IPS-18c (cell line): ENCODE measurements around the gene ALX3.

Source experiments
- H3K4me3 ChIP-seq: 2 replicates; pipeline ENCODE4 v1.7.0; 2013; ENCODE audit warnings: low read depth, mild to moderate bottlenecking, low read length, moderate library complexity; ENCODE audit not compliant: insufficient read depth
- H3K9me3 ChIP-seq: one replicate; pipeline ENCODE4 v1.6.1; 2013; ENCODE audit warnings: mild to moderate bottlenecking, low read length, moderate library complexity; ENCODE audit not compliant: control insufficient read depth, insufficient read depth

The ALX3 gene

DNA sequence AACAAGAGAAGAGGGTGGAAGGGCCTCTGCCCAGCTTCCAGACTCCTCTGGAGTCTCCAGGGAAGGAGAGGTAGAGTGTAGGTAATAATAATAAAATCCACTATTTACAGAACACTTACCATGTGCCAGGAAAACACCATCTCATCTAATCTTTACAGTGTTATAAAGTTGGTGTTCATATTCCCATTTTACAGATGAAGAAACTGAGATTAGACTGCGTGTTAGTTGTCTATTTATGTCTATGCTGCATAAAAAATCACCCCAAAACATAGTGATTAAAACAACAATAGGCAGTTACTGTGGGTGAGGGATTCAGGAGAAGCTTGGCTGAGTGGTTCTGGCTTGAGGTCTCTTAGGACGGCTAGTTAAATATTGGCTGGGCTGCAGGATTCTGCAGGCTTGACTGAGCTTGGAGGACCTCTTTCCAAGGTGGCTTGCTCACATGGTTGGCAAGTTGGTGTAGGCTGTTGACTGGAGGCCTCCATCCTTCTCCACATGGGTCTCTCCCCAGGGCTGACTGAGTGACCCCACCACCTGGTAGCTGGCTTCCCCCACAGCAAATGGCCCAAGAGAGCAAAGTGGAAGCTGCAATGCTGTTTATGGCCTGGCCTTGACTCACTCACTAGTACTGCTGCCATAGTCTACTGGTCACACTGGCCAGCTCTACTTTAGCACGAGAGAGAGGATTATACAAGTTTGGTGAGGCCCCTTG, 6.5 kb upstream of the ALX3 start:
- no peak overlapping the region for H3K4me3 ChIP-seq
- H3K9me3 ChIP-seq, result no peaks in the 10 kb centered on the region

DNA sequence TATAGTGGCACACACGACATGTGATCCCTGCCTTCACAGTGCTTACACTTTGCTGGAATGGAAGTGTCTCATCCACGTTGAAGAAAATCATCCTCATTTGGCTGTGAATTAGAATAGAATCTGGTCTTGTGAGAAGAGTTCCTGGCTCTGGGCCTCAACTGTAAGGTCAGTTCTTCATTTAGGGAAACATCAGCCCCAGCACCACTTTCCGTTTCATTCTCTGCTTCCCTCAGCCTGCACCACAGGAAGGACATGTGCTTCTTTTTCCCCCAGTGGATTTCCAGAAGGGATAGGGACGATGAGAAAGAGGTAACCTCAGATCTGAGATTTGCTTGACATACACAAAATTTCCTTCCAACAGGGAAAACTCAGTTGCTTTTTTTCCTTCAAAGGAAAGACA, 3.7 kb upstream of the ALX3 start:
- H3K4me3 ChIP-seq, result no peak overlapping the region

DNA sequence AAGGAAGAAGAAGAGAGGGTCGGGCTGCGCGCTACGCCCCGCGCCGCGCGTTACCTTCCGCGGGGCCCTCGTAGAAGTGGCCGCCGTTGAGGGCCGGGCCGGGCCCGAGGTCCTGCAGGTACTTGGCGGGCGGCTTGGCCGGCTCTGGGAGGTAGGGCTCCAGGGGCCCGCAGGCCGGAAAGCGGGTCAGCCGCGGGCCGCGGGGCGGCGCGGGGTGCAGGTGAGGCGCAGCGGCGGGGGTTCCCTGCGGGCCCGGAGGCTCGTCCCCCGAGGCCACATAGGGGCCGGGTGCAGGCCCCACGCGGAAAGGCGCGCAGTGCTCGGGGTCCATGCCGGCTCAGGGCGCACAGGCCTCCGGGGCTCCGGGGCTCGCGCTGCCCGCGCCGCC, 196 bp downstream of the ALX3 start:
- Histone ChIP-seq H3K9me3 (no peaks in the 10 kb centered on the region), H3K4me3 (peak overlapping the region; percentile 50)

More for the DNA sequence above, 3.7 kb upstream of the ALX3 start:
- H3K9me3 ChIP-seq, result no peaks in the 10 kb centered on the region

DNA sequence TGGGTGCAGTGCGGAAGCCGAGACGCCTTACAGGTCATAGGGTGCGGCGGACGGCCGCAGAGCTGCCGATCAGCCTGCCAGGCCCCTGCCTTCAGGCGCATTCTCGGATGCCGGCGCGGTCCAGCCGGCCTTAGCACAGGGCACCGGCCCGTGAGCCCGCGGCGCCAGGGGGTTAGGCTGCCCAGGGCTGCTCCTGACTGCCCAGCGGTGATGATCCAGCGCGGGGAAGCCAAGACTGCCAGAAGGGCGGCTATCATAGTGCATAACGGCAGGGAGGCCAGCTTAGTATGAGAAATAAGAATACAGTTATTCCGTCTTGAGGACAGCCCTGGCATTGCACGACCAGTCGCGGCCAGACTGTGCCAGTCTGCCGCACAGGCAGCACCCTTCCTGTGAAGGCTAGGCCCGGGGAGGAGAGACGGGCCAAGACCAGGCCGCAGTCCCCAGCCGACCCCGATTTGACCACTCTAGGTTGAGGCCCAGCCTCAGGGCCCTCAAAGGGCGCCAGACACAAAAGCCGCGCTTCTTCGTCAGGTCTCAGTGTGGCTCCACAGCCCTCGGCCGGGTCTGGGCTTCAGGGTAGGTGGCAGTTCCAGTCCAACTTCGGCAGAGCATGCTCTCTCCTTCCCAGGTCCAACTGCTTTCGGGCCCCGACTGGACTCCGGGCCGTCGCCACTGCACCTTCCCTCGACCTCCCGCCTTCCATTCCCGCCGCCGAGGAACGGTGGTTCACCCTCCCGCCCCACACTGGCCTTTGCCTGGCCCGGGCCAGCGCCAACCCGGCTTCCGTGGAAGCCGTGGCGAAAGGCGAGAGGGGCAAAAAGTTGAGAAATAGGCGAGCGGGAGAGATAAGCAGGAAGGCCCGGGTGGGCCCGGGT, 829 bp downstream of the ALX3 start:
- H3K4me3 ChIP-seq, result peak overlapping the region; percentile 50
- H3K9me3 ChIP-seq, result no peaks in the 10 kb centered on the region

DNA sequence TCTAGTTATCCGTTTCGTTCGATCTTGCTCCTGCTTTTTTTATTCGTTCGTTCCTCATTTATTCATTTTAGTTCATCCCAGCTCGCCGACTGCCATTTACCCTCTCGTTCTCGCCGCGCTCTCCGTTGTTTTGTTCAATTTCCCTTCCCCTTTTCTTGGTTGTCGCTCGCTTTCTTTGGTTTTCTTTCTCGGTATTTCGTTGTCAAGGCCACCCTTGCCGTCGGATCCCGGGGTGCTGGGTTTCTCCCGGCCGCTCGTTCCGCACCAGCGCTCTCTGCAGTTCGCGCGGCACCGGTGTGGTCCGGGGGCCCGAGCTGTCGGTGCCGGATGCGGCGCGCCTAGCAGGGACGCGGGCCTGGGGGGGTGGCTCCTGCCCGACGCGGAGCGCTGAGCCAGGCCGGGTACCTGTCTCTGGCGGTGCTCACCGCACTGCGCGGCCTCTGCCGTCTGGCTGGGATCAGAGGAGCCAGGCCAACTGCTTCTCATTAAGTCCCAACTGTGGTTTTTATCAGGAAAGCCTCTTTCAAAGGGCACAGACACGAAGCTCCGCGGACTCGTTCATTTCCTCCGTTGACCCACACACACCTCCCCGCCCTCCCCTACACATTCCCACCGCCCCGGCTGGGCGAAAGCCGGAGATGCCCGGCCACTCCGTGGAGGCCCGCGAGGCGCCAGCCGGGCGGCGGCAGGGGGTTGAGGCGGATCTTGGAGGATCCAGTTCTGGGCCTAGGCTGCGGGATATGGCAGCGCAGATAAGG, 1.6 kb downstream of the ALX3 start:
- H3K9me3 ChIP-seq, result no peaks in the 10 kb centered on the region
- H3K4me3 ChIP-seq, result peak overlapping the region; percentile 34; the same call in 1 of the 2 replicates

DNA sequence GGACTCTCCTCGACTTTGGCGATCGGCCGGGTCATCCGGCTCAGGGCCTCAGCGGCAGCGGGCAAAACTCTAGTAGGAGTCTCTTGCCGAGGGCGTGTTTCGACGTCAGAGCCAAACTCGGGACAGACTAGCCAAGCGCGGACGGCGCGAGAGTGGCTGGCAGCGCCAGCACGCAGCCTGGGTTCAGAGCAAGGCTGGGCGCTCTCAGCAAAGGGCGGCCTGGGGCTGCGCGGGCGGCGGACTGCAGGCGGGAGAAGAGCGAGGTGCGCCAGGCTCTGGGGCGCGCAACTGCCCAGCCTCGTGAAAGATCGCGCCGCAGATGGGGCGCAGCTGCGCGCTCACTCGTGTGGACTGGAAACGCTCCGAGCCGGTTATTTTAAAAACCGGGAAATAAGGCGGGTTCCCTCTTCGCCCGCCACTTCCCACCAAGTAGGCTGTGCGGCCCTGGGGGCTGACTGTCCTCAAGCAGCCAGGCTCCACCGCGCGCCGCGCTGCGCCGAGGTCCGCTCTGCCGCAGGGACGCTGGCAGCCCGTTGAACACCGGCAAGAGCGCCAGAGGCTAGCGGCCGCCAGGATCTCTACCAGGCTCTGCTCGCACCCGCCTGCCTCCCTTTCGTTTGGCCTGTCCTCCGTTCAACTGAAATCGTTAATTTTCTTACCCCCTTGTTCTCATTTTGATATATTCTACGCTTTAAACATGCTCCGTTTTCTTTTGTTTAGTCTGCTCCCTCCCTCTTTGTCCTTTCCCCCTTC, 2.4 kb downstream of the ALX3 start:
- peak overlapping the region; percentile 34; the same call in 1 of the 2 replicates for H3K4me3 ChIP-seq

DNA sequence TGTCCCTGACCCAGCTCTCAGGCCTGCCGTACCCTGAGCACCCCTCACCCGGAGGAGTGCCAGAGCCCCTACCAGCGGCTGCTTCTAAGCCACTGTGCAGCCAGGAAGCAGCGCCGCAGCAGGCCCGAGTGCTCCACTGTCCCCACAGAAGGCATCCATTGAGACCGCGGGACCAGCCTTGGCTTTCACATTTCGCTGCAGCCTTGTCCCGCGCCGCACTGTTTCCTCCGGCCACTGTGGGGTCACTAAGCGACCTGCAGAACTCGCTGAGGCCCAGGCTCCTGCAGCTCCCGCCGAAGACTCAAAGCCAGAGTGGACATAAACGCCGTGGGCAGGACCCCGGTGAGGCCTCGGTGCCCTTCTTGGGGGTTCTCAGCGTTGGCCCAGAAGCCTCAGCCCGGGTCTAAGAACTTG, 3.0 kb downstream of the ALX3 start:
- Histone ChIP-seq H3K4me3 (peak overlapping the region; percentile 34; the same call in 1 of the 2 replicates), H3K9me3 (no peaks in the 10 kb centered on the region)

More for the DNA sequence above, 2.4 kb downstream of the ALX3 start:
- no peaks in the 10 kb centered on the region for H3K9me3 ChIP-seq

DNA sequence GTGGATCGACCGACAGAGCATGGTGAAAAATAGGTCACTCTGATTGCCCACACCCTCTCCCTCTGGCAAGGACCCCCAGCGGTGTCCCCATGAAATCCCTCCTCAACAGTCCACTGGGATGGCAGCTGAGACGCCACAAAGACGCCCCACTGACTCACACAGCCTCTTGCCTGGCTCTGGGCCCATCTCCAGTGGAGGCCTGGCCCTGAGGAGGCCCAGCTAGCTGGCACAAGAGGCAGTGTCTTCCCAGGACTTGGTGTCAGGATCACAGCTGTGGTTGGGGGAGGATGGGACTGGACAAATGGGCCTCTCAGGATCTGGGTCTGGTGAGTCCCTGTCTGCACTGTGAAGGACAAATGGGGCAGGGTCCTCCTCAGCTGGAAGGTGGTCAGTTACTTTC, 4.6 kb downstream of the ALX3 start:
- Histone ChIP-seq H3K9me3 (no peaks in the 10 kb centered on the region), H3K4me3 (no peak overlapping the region)

DNA sequence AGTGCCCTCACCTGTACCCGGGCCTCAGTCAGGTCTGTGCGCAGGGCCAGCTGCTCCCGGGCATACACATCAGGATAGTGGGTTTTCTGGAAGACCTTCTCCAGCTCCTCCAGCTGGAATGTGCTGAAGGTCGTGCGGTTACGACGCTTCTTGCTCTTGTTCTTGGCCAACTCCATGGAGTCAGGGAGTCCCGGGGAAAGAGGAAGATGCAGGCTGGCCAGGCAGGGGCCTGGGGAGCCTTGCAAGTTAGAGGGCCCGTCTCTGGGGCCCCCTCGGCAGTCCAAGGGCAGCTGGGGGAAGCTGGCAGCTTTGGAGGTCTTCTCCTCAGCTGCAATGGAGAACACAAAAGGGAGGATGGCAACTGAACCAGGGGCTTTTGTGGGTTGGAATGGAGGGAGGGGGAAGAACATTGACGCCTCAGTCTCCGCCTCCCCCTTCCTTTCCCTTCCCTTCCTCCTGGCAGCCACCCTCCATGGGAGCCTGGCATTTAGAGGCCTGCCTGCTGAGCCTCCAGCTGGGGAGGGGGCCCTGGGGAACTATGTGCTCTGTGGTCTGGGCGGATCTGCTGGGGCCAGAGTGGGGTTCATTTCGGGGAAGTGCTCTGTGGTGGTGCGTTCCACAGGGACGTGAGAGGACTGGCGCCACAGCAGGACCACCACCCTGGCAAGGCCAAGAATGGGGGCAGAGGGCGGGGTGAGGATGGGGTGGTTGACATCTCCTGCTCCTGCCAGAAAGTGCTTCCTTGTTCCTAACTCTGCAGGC, 5.7 kb downstream of the ALX3 start:
- H3K9me3 ChIP-seq, result no peaks in the 10 kb centered on the region
- no peak overlapping the region for H3K4me3 ChIP-seq

DNA sequence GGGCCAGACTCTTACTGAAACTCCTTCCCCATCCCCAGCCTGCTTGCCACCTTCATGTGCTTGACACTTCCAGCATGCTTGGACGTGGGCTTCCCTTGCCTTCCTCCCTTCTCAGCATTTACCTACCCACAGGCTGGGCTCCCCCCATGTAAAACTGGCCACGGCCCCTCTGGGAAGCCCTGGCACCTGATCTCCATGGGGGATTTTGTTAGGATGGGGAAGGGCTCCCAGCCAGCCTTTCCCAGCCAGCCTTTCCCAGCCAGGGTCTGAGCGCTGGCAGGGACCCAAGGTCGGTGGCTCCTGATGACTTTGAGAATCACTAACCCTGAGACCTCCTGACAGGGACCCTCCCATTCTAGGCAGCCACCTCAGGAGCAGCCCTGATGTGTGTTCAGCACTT, 6.7 kb downstream of the ALX3 start:
- Histone ChIP-seq H3K9me3 (peaks cover 2% of the 10 kb centered on the region), H3K4me3 (no peak overlapping the region)

DNA sequence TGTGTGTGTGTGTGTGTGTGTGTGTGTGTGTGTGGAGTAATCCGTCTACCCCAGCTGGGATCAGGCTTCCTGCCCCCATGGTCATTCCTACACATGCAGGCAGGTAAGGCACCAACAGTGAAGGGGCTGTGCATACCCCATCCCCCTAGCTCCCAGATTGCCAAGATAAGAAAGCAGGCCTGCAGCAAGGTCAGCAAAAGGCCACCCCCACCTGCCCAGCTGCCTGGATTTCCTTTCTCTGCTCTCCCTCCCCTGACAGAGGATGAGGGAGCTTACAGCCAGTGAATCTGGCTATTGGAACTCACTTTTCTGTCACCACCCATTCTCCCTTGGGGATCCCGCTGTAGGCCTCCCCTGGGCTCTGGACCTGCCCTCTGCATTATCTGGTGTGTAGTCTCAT, 7.9 kb downstream of the ALX3 start:
- H3K9me3 ChIP-seq, result peaks cover 2% of the 10 kb centered on the region
- H3K4me3 ChIP-seq, result no peak overlapping the region

DNA sequence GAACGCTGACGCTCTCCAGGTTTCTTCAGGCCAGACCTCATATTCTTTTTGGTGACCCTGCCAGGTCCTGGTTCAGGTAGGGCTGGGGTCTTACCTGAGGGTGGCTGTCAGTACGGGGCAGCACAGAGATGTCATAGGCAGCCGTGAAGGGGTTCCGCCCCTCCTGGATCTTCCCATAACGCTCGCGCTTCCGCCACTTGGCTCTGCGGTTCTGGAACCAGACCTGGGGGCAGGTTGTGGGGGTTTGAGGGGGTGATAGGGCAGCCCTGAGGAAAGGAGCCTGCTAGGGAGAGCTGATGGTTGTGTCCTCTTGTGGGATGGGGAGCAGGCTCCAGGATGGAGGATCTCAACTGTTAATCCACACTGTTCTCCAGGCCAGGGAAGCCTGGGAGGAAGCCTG, 9.1 kb downstream of the ALX3 start:
- Histone ChIP-seq H3K9me3 (peaks cover 2% of the 10 kb centered on the region), H3K4me3 (no peak overlapping the region)

DNA sequence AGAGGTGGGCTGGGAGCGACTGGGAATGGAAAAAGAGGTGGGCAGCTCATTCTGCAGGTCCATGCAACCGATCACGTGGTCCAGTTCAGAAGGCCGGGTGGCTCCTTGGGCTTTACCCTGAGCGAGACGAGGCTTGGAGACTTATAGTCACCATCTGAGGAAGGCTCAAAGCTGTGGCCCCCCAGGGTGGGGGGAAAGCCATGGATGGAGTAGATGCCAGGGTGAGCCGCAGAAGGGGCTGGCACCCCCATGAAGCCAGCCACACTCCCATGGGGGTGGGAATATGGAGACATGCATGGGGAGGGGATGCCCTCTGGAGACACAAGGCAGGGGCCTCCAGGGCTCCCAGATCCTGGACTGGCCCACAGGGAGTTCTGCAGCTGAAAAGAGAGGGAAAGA, 9.8 kb downstream of the ALX3 start:
- H3K4me3 ChIP-seq, result no peak overlapping the region
- H3K9me3 ChIP-seq, result peaks cover 2% of the 10 kb centered on the region

DNA sequence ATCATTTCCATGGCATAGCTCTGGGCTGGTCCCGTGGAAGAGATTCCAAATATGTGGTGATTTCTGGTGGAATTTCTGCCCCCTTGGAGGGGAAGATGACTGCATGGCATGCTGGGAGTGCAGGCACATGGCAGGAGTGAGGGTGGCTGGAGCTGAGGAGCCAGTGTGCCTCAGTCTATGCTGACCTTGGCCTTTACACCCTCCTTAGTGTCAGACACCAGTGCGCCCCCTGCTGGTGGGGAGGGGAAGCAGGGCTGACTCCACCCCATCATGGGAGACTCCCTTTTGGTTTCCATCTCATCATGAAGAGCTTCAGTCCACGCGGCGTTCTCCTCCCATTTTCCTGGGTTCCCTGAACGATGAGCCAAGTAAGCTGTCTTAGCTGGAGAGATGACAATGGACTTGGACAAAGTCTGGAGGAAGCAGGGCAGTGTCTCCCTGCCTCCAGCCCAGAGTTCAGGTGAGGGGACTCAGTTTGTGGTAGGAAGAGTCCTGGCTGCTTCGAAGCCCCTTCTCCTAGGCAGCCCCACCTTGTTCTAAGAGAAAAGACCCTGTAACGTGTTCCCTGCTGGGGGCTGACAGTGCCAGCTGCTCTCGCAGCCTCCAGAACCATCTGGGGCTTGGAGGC, 10.3 kb downstream of the ALX3 start:
- H3K4me3 ChIP-seq, result no peak overlapping the region
- peaks cover 2% of the 10 kb centered on the region for H3K9me3 ChIP-seq

DNA sequence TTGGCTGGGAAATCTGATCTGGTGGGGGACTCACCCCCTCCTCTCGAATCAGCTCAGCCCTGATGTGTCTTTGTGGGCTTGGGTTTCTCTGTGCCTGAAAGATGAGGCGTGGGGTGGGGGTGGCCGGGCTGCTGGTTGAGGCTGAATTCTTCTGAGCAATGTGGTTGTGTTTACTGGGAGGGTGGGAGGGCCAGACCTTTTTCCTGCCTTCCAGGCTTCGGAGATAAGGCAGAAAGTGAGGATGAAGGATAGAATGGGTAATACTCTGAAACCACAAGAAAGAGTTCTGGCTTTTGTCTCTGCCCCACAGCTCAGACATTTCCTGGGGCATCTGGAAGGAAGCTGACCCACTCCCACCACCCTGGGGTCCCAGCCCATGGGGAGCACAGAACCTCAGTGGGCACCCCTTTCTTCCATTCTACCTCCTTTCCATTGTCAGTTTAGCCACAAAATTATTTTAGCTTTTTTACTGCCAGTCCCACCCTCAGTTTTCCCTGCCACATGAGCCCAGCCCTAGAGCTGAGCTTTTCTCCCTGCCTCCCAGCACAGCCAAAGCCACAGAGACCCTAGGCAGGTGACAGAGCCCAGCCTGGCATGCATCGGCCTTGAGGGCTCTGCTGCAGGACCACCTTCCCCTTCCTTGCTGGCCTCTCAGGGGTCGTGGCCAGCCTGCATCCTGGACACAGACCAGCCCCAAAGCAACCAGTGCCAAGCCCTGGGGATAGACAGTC, 11.2 kb downstream of the ALX3 start:
- peaks cover 2% of the 10 kb centered on the region for H3K9me3 ChIP-seq
- H3K4me3 ChIP-seq, result no peak overlapping the region
